Testis (tissue), 2 donors: ENCODE results near the gene BOLA1.

Experiments used
- CTCF ChIP-seq, 3 experiments: fragments of 450-650 bp in 2 of 3; fragments of 200-600 bp in 1 of 3; sonication (generic) in 1 of 3; IDR thresholded peaks; one replicate each; pipeline ENCODE4 v1.5.1; 2016 to 2019; ENCODE audit warnings: antibody characterized with exemption in 3 of 3, mild to moderate bottlenecking in 2 of 3, moderate library complexity in 1 of 3
- POLR2A ChIP-seq: fragments of 450-650 bp; IDR thresholded peaks from one replicate; pipeline ENCODE4 v1.6.1; 2017; ENCODE audit warnings: antibody characterized with exemption, mild to moderate bottlenecking, moderate library complexity

DNA sequence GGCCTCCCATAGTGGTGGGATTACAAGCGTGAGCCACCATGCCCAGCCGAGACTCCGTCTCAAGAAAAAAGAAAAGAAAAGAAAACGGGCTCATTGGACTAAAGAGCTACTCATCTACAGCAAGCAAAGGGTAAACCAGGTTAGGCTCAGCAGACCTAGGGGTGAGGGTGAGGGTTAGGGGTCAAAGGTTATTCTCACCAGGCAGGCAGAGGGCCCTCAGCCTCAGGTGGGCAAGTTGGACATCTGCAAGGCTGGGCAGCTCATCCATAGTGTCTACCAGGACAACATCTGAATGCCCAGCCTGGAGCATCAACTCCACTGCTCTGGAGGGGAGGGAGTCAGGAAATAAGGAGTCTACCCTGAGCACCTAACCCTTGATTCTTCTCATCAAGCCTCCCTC is 33.8 kb downstream of the BOLA1 start:
- TF ChIP-seq CTCF (IDR thresholded peaks at IDR 0.05) (no peak), POLR2A (no peak)
